ENCODE measurements around the gene ADAMTSL3. TPM values are rescaled to one million over a fixed set of nuclear protein-coding genes. Genes with fewer than 3 reads are reported as not detected.

ADAMTSL3 gene, protein sequence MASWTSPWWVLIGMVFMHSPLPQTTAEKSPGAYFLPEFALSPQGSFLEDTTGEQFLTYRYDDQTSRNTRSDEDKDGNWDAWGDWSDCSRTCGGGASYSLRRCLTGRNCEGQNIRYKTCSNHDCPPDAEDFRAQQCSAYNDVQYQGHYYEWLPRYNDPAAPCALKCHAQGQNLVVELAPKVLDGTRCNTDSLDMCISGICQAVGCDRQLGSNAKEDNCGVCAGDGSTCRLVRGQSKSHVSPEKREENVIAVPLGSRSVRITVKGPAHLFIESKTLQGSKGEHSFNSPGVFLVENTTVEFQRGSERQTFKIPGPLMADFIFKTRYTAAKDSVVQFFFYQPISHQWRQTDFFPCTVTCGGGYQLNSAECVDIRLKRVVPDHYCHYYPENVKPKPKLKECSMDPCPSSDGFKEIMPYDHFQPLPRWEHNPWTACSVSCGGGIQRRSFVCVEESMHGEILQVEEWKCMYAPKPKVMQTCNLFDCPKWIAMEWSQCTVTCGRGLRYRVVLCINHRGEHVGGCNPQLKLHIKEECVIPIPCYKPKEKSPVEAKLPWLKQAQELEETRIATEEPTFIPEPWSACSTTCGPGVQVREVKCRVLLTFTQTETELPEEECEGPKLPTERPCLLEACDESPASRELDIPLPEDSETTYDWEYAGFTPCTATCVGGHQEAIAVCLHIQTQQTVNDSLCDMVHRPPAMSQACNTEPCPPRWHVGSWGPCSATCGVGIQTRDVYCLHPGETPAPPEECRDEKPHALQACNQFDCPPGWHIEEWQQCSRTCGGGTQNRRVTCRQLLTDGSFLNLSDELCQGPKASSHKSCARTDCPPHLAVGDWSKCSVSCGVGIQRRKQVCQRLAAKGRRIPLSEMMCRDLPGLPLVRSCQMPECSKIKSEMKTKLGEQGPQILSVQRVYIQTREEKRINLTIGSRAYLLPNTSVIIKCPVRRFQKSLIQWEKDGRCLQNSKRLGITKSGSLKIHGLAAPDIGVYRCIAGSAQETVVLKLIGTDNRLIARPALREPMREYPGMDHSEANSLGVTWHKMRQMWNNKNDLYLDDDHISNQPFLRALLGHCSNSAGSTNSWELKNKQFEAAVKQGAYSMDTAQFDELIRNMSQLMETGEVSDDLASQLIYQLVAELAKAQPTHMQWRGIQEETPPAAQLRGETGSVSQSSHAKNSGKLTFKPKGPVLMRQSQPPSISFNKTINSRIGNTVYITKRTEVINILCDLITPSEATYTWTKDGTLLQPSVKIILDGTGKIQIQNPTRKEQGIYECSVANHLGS (N-terminal part only)
- total RNA-seq: not detected

DNA sequence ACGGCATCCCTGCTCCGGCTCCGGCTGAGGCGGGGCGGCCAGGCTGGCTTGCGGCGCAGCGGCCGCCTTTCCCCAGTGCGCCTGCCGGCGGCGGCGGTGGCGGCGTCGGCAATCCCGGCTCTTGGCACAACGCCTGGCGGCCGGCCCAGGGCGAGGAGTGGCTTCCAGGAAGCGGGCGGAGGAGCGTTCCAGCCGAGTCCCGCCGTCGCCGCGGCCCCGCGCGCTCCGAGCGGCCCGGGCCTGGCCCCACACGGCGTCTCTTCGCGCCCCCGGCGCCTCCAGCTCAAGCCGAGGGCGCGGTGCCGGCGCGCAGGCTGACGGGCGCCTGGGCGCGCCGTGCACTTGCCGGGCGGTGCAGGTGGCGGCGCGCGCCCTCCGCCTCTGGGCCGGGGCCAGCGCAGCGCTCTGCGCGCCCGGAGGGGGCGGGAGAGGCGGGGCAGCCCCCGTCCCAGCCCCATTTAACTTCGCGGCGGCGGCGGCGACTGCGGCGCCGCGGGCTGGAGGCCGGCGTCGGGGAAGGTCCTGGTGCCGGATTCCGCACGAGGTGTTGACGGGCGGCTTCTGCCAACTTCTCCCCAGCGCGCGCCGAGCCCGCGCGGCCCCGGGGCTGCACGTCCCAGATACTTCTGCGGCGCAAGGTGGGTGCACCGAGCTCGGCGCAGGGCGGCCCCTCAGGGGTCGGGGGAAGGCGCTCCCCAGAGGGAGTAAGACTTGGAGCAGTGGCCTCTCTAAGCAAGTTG lies at the start of gene ADAMTSL3:
TSS of gene ADAMTSL3 (plus strand) at position 485 of the 740 bp plus-strand sequence. CDS start 1,639 bp downstream, outside the sequence.
- Mint-ChIP-seq H3K27ac (no peak within 1 kb of the TSS), H3K9me3 (no peaks in the 10 kb centered on the region), H3K36me3 (peaks cover 0 to 9% of the 10 kb centered on the region in 2 donors)
- DNase-seq (ENCODE audit: low spot score in 2 of 2) (no peak), ATAC-seq (no peak)

DNA sequence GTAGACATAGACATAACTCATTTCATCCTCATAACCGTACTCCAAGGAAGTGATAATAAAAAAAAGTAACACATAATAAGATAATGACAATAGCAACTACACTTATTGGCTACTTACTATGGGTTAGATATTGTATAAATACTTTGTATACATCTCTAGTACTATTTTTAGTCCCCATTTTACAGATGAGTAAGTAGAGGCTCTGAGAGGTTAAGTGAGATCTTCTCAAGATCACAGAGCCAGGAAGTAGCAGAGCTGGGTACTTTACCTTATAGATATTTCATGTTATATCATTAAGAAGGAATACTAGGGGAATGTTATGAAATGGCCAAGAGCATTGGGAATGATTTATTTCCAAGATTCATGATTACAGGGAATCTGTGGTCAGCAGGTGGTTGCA lies 49.4 kb upstream of the ADAMTSL3 start:
- no peak for ATAC-seq
- peaks cover 3 to 12% of the 10 kb centered on the region in 2 donors for H3K9me3 Mint-ChIP-seq

DNA sequence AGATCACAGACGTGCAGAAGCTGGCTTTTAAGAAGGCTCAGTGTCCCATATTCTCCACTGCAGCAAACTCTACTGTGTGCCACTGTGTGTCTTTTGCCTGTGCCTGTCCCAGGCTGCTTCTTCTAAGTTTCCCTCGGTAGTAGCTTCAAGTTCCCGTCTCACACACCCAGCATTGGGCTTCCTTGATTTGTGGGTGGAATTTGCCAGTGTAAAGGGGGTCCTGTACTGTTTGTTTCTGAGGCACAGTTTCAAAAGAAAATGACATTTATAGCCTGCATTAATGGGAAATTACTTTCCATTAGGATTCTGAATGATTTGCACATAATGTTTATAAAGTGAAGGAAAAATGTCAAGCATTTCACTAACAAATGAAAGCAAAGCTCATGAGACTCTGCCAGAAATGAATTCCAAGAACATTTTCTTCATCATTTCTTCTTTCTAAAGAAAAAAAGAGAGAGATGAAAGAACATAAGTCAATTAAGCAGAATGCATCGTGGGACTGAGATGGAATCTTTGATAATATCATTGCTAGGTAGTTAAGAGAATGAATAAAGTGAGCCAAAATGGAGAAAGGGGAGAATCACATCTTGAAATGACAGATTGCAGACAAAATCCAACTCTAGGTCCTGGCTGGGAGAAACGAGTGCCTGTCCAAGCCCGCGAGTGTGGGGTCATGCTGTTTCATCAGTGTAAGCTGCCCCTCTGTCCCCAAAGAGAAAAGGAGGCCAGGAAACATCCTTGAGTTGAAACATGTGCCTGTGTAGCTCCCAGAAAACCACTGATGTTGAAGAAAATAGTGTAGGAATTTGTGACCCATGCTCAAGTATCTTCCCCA lies 48.6 kb upstream of the ADAMTSL3 start:
- ATAC-seq: no peak
- no peak for DNase-seq (ENCODE audit: low spot score in 2 of 2)
- H3K9me3 Mint-ChIP-seq: peaks cover 3 to 8% of the 10 kb centered on the region in 2 donors
- peaks cover 6 to 11% of the 10 kb centered on the region in 2 donors for H3K36me3 Mint-ChIP-seq
- H3K27ac Mint-ChIP-seq: no peak overlapping the region

More for the DNA sequence above, 49.4 kb upstream of the ADAMTSL3 start:
- DNase-seq (ENCODE audit: low spot score in 2 of 2): no peak
- peaks cover 6 to 11% of the 10 kb centered on the region in 2 donors for H3K36me3 Mint-ChIP-seq
- no peak overlapping the region for H3K27ac Mint-ChIP-seq

DNA sequence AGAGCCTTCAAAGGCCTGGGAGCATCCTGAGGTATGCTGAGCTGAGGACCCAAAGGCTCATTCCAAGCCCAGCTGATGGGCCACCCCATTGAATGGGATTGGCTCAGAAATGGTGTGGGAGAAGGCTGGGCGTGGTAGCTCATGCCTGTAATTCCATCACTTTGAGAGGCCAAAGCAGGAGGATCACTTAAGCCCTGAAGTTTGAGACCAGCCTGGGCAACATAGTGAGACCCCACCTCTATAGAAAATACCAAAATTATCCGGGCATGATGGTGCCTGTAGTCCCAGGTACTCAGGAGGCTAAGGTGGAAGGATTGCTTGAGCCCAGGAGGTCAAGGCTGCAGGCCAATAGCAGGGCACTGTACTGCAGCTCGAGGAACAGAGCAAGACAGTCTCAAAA lies 43.8 kb upstream of the ADAMTSL3 start:
- Mint-ChIP-seq H3K36me3 (no peaks in the 10 kb centered on the region), H3K9me3 (no peaks in the 10 kb centered on the region), H3K27ac (no peak overlapping the region)
- DNase-seq (ENCODE audit: low spot score in 2 of 2) (no peak), ATAC-seq (no peak)

DNA sequence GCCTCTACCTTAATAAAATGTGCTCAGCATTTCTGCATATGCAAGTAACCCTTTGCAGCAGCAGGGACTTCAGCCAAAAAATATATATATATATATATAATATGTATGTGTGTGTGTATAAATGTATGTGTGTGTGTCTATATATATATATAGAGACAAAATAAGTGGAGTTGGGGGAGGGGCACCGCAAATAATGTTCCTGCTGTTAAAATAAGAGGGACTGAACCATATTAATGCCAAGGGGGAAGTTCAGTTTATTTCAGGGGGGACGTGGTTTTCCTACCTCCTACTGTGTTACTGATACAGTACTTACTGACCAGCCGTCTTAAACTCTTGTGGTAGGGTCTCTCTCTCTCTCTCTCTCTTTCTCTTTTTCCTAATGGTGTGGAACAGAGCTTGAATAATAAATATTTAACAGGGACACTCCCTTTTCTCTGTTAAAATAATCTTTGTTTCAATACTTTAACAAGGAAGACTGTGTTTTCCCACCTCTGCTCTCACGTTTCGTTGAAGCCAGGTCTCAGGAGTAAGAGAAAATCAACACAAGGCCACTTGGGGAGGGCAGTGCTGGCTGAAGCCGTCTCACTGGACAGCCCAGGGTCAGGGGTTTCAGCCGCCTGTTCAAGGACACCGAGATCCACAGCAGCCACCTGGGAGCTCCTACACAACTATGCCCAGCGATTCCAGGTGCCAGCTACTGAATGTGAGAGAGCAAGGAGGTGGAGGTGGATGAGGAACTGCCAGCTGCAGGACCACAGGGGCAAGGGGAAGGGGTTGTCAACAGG lies 42.8 kb upstream of the ADAMTSL3 start:
- Mint-ChIP-seq H3K36me3 (no peaks in the 10 kb centered on the region), H3K27ac (no peak overlapping the region), H3K9me3 (no peaks in the 10 kb centered on the region)
- DNase-seq (ENCODE audit: low spot score in 2 of 2) (no peak), ATAC-seq (no peak)

DNA sequence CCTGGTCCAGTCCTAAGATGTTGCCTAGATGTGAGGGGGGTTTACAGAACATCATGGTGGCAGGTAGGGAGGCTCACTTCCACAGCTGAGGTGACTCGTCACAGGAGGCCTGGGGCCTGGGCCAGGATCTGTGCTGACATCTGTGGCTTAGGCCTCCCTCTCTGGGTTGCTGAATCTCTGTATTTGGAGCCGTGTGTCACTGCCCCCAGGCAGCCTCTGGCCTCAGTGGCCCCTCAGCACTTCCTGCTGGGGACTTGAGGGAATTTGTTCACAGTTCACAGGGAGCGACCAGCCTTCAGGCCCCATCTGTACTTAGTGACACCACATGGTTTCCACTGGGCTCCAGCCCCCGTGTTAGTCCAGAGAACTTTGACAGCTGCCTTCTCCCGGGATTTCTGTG lies 41.7 kb upstream of the ADAMTSL3 start:
- ATAC-seq (no peak), DNase-seq (ENCODE audit: low spot score in 2 of 2) (no peak)
- no peak overlapping the region for H3K27ac Mint-ChIP-seq
- H3K36me3 Mint-ChIP-seq: no peaks in the 10 kb centered on the region
- no peaks in the 10 kb centered on the region for H3K9me3 Mint-ChIP-seq

DNA sequence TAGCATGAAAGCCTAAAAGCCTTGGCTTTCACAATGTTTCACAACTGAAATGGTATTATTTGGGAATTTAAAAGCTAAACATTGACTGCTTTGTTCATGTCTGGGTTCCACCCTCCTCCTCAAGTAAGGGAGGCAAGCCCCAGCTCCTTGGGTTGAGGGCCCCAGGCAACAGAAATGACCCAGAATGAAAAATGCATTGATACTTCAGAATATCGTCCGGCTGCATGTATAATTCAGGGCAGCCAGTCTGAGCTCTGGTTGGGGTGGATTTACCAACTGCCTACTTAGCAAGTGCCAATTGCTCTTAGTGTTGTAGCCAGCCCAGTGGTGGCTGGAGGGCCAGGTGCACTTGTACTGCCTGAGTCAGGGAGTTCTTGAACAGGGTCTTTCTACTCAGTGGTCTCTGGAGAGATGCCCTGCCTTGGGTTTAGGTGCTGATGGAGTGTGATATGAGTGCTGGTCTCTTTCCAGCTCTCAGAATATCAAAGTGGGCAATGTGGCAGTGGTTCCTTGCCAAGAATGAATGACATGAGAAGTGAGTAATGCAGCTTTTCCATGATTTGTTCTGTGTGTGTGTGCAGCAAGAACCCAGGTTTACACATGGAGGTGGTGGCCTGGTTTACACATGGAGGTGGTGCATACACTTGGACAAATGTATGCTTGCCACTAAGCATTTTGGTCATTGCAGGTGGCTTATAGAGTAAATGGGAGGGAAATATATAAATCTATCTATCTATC lies 40.9 kb upstream of the ADAMTSL3 start:
- Mint-ChIP-seq H3K9me3 (no peaks in the 10 kb centered on the region), H3K27ac (no peak overlapping the region)
- ATAC-seq: no peak

DNA sequence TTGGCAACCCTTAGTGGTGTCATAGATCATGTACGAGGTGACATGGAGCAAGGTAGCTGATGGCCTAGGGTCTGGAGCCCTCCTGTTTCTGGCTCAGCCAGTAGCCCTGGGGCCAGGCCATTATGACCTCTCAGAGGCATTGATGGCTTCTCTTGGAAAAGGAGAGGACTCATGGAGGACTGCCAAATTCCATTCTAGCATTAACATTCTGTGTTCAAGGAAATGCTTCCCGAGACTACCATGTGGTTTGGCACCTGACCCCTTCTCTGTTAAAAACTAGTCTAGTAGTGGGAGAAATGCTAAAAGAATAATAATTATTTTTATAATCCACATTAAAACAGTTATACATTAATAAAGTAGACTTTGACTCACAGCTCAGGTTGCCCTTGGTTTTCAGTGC lies 40.2 kb upstream of the ADAMTSL3 start:
- H3K27ac Mint-ChIP-seq: no peak overlapping the region
- H3K36me3 Mint-ChIP-seq: no peaks in the 10 kb centered on the region
- DNase-seq (ENCODE audit: low spot score in 2 of 2) (no peak), ATAC-seq (no peak)
- H3K9me3 Mint-ChIP-seq: no peaks in the 10 kb centered on the region

More for the DNA sequence above, 40.9 kb upstream of the ADAMTSL3 start:
- H3K36me3 Mint-ChIP-seq: no peaks in the 10 kb centered on the region
- DNase-seq (ENCODE audit: low spot score in 2 of 2): no peak

DNA sequence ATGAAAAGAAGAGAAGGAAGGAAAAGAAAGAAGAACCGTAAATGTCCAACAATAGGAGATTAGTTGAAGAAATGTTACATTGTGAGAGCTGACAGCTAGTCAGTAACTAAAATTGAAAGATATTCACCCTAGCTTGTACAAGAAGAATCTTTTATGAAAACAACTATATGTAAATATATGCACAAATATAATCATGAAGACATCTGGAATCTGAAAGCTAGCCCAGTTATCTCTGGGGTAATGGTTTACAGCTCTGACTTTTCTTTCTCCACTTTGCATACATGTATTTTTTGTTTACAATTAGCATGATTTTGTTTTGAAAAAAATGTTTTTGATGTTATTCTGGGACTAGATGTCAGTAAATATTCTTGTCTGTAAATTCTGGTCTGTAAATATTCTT lies 37.1 kb upstream of the ADAMTSL3 start:
- DNase-seq (ENCODE audit: low spot score in 2 of 2): no peak

DNA sequence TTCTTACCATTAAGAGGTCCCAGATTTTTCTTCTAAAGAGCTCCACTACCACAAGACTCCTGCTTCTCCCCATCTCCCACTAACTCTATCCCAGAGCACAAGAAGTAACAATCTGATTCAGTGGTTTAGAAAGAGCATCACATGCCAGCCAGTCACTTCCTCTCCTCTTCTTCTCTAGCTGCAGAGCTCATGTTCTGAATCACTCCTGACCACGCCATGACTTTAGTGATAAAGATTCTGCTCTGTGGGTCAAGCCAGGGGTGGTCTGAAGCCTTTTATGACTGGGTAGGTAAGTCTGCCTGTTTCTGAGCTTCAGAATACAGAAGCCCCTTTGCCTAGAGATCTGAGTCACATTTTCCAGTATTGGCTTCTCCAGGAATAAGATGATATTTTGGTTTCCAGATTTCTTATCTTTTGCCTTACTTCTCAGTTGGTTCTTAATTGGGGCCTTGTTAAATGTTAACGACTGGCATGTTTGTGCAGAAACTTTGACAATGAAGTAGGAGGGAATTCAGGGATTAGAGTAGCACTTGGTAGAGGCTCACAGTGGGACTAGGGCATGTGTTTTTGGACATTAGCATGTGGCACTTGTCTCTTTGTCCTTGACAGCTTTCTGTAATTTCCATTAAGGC lies 27.6 kb upstream of the ADAMTSL3 start:
- peak in 1 of 2 donors; percentile 4 for DNase-seq (ENCODE audit: low spot score in 2 of 2)
- peaks cover 0 to 6% of the 10 kb centered on the region in 2 donors for H3K36me3 Mint-ChIP-seq
- peak; percentile 78 to 99 for ATAC-seq

More for the DNA sequence above, 37.1 kb upstream of the ADAMTSL3 start:
- ATAC-seq: no peak
- no peak overlapping the region for H3K27ac Mint-ChIP-seq
- H3K36me3 Mint-ChIP-seq: no peaks in the 10 kb centered on the region
- peaks cover 0 to 4% of the 10 kb centered on the region in 2 donors for H3K9me3 Mint-ChIP-seq

DNA sequence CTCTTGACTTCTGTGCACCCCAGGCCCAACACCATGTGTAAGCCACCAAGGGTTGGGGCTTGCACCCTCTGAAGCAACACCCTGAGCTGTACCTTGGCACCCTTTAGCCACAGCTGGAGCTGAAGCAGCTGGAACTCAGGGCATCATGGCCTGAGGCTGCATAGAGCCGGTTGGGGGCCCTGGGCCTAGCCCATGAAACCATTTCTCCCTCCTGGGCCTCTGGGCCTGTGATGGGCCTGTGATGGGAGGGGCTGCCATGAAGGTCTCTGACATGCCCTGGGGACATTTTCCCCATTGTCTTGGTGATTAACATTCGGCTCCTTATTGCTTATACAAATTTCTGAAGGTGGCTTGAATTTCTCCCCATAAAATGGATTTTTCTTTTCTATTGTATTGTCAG lies 22.4 kb upstream of the ADAMTSL3 start:
- no peak overlapping the region for H3K27ac Mint-ChIP-seq
- DNase-seq (ENCODE audit: low spot score in 2 of 2): no peak
- ATAC-seq: no peak
- peaks cover 3 to 11% of the 10 kb centered on the region in 2 donors for H3K9me3 Mint-ChIP-seq
- H3K36me3 Mint-ChIP-seq: peaks cover 0 to 6% of the 10 kb centered on the region in 2 donors

More for the DNA sequence above, 27.6 kb upstream of the ADAMTSL3 start:
- Mint-ChIP-seq H3K9me3 (no peaks in the 10 kb centered on the region), H3K27ac (no peak overlapping the region)

DNA sequence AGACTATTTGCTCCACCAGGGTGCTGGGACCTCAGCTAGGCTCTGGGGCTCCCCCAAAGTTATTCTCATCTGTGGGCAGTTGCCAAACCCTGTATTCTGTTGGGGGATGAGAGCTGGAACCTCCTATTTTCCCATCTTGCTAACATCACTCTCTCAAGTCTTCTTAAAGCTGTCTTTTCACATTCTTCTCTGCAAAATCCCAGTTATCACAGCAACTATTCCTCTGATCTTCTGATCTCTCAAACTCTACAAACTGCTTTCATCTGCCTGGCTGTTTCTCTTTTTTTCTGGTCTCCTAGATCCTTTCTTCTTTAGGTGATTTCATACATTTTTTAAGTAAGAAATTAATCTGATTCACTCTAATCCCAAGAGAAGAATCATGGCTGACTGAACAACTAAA lies 10.7 kb upstream of the ADAMTSL3 start:
- ATAC-seq (no peak), DNase-seq (ENCODE audit: low spot score in 2 of 2) (no peak)
- H3K9me3 Mint-ChIP-seq: peaks cover 23 to 28% of the 10 kb centered on the region in 2 donors
- H3K27ac Mint-ChIP-seq: no peak overlapping the region
- H3K36me3 Mint-ChIP-seq: peaks cover 10 to 17% of the 10 kb centered on the region in 2 donors

DNA sequence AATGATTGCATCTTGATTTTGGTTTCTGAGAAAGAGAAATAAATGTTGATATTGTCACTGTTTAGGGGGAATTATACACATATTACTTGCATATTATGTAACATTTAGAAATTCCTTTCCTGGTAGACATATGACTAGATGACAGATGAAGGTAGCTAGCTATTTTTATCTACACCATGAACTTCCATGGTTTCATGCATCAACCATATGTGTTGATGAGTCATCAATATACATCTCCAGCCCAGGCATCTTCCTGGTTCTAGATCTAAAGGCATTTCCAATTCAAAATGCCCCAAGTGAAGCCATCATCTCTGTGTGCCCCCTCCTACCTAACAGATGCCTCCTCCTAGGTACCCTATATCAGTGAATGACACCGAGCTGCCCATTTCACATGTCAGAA lies 9.5 kb upstream of the ADAMTSL3 start:
- Mint-ChIP-seq H3K9me3 (peaks cover 19 to 25% of the 10 kb centered on the region in 2 donors), H3K36me3 (peaks cover 10 to 12% of the 10 kb centered on the region in 2 donors), H3K27ac (no peak overlapping the region)
- ATAC-seq: no peak
- DNase-seq (ENCODE audit: low spot score in 2 of 2): no peak
